Keratinocyte (primary cell): ENCODE measurements around the gene UCHL1. TPM values are rescaled to one million over a fixed set of nuclear protein-coding genes. Genes with fewer than 3 reads are reported as not detected.

Experiments used
- DNase-seq: peaks from one replicate; pipeline ENCODE4 v3.0.0-alpha.2; 2011; ENCODE audit warnings: low read depth, missing footprints, low spot score
- FAIRE-seq: peaks from 2 replicates; lab custom pipeline; 2011; peaks lifted over from hg19 to GRCh38; lab: Jason Lieb, UNC
- H2AFZ ChIP-seq: 2 replicates; pipeline ENCODE4 v1.6.0; 2012; ENCODE audit warnings: low read length, control low read depth, inconsistent platforms; ENCODE audit not compliant: control insufficient read depth
- H3K27ac ChIP-seq: 2 replicates; pipeline ENCODE4 v1.5.1; 2011; ENCODE audit warnings: low read length; ENCODE audit not compliant: control insufficient read depth, insufficient read depth
- H3K27me3 ChIP-seq: 3 replicates; pipeline ENCODE4 v1.6.0; 2011; ENCODE audit warnings: low read length; ENCODE audit not compliant: control insufficient read depth, insufficient read depth; ENCODE audit errors: extremely low read depth
- H3K36me3 ChIP-seq, 2 experiments: 2 replicates in 1 of 2; 3 replicates in 1 of 2; pipeline ENCODE4 v1.5.1; 2011; ENCODE audit warnings: low read length in 2 of 2, mild to moderate bottlenecking in 1 of 2; ENCODE audit not compliant: control insufficient read depth in 2 of 2, insufficient read depth in 2 of 2; ENCODE audit errors: extremely low read depth in 1 of 2
- H3K4me1 ChIP-seq: 3 replicates; pipeline ENCODE4 v1.5.1; 2011; ENCODE audit warnings: low read length; ENCODE audit not compliant: control insufficient read depth, insufficient read depth; ENCODE audit errors: extremely low read depth
- H3K4me2 ChIP-seq: 3 replicates; pipeline ENCODE4 v1.6.0; 2011; ENCODE audit warnings: low read depth, low read length; ENCODE audit not compliant: control insufficient read depth, insufficient read depth; ENCODE audit errors: extremely low read depth
- H3K4me3 ChIP-seq, 3 experiments: fragments of 200-600 bp in 1 of 3; sonication (generic) in 1 of 3; 2 replicates in 2 of 3; 3 replicates in 1 of 3; pipeline ENCODE4 v1.5.1; 2011 to 2016; ENCODE audit warnings: low read length in 3 of 3, mild to moderate bottlenecking in 3 of 3, control low read depth in 2 of 3, inconsistent platforms in 1 of 3, low read depth in 1 of 3, mixed read lengths in 1 of 3, mixed run types in 1 of 3, moderate library complexity in 1 of 3; ENCODE audit not compliant: control insufficient read depth in 2 of 3, insufficient read depth in 2 of 3; ENCODE audit errors: extremely low read depth in 1 of 3
- H3K79me2 ChIP-seq: 2 replicates; pipeline ENCODE4 v1.6.0; 2012; ENCODE audit warnings: low read length; ENCODE audit not compliant: control insufficient read depth, insufficient read depth
- H3K9ac ChIP-seq: 3 replicates; pipeline ENCODE4 v1.6.0; 2011; ENCODE audit warnings: low read length; ENCODE audit not compliant: control insufficient read depth, insufficient read depth; ENCODE audit errors: extremely low read depth
- H3K9me1 ChIP-seq: 3 replicates; pipeline ENCODE4 v1.6.0; 2011; ENCODE audit warnings: low read length; ENCODE audit not compliant: control insufficient read depth, insufficient read depth; ENCODE audit errors: extremely low read depth
- H3K9me3 ChIP-seq: 2 replicates; pipeline ENCODE4 v1.5.1; 2012; ENCODE audit warnings: low read depth, low read length; ENCODE audit not compliant: control insufficient read depth
- H4K20me1 ChIP-seq: 3 replicates; pipeline ENCODE4 v1.6.0; 2011; ENCODE audit warnings: low read length; ENCODE audit not compliant: control insufficient read depth, insufficient read depth; ENCODE audit errors: extremely low read depth
- CTCF ChIP-seq, 3 experiments: IDR thresholded peaks in 1 of 3; conservative IDR thresholded peaks in 1 of 3; optimal IDR thresholded peaks in 1 of 3; 2 replicates in 2 of 3; 3 replicates in 1 of 3; pipeline versions ENCODE3 to v1.5.1; 2011; ENCODE audit warnings: low read length in 3 of 3, mild to moderate bottlenecking in 3 of 3, moderate library complexity in 2 of 3, control low read depth in 1 of 3, inconsistent platforms in 1 of 3; ENCODE audit not compliant: insufficient read depth in 2 of 3; ENCODE audit errors: extremely low read depth in 1 of 3
- EZH2 ChIP-seq: IDR thresholded peaks from one replicate; pipeline ENCODE4 v1.6.1; 2012; ENCODE audit warnings: inconsistent platforms, mild to moderate bottlenecking, low read length, moderate library complexity
- dilution Hi-C: fragments of 300-500 bp; cut with MboI; formaldehyde crosslinking; loops from one replicate; pipeline ENCODE4 v1.7.0; 2020; ENCODE audit warnings: low sequenced_read_pairs; ENCODE audit not compliant: extremely low pct_ligation_motif_present
- polyA plus RNA-seq, 5 experiments: library from polyadenylated mRNA; depleted of rRNA in 3 of 5; stranded (reverse) in 3 of 5; stranded (forward) in 1 of 5; unstranded in 1 of 5; fragments of >200 nt; gene quantifications; 1 replicate in 1 of 5; 2 replicates in 3 of 5; 3 replicates in 1 of 5; pipeline versions ENCODE4 v1.2.1 to v1.2.3, GENCODE V29; 2011 to 2012; ENCODE audit warnings: missing spikeins in 2 of 5, low read depth in 1 of 5, low replicate concordance in 1 of 5

The UCHL1 gene
- polyA plus RNA-seq, 1 donor (not counting 4 experiments of a cell fraction or from before 2014, with no cell fraction given), result 3.0 TPM

DNA sequence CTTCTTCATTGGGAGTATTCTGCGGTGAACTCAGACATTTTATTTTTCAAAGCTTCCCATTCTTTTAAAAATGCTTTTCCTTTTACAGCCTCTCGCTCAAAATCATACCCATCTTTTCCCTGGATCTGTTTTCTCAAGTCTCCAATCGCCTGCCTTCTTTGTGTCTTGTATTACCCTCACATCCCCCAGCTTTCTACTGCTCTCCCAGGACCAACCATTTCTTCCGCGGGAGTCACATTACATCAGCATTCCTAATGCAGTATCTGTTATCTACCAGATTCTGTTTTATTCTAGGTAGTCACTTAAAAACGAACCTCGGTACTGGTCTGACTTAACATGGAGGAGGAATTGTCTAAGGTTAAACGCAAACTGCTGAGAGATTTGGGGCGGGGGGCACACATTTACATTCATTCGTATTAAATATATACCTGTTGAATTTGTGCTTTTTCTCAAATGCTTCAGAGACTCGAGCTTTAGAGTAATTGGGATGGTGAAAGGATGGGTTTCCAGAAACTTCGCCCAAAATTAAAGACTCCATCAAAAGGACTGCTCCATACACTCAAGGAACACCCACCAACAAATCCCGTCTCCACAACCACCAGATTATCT lies 493 bp upstream of the UCHL1 start:
- dilution Hi-C loops, result no loop called here
- Histone ChIP-seq H3K4me3 (no peak overlapping the region), H3K9me1 (no peaks in the 10 kb centered on the region), H3K4me1 (no peaks in the 10 kb centered on the region), H3K4me2 (no peak overlapping the region), H3K9ac (no peak overlapping the region), H4K20me1 (no peaks in the 10 kb centered on the region), H2AFZ (no peak overlapping the region), H3K9me3 (no peaks in the 10 kb centered on the region), H3K27ac (no peak overlapping the region), H3K36me3 (no peaks in the 10 kb centered on the region), H3K79me2 (no peaks in the 10 kb centered on the region), H3K27me3 (peaks cover 33% of the 10 kb centered on the region)
- DNase-seq, result no peak
- no peak for FAIRE-seq
- TF ChIP-seq CTCF (optimal IDR thresholded peaks at IDR 0.05 in 1 of 3, IDR thresholded peaks at IDR 0.05 in 1 of 3, conservative IDR thresholded peaks at IDR 0.05 in 1 of 3; ENCODE audit: extremely low read depth in 1 of 3, insufficient read depth in 2 of 3, low read length in 3 of 3) (no peak), EZH2 (no peak)

- Histone ChIP-seq H2AFZ (no peak overlapping the region), H3K36me3 (no peaks in the 10 kb centered on the region), H3K4me1 (no peaks in the 10 kb centered on the region), H3K27ac (no peak overlapping the region), H3K9me1 (no peaks in the 10 kb centered on the region), H3K9me3 (no peaks in the 10 kb centered on the region), H3K79me2 (no peaks in the 10 kb centered on the region), H4K20me1 (no peaks in the 10 kb centered on the region), H3K27me3 (peaks cover 33% of the 10 kb centered on the region), H3K9ac (no peak overlapping the region), H3K4me2 (peak overlapping the region; percentile 54), H3K4me3 (peak overlapping the region; percentile 31 to 44 (median 38))
- FAIRE-seq, result no peak
- TF ChIP-seq EZH2 (peak; percentile 70), CTCF (optimal IDR thresholded peaks at IDR 0.05 in 1 of 3, IDR thresholded peaks at IDR 0.05 in 1 of 3, conservative IDR thresholded peaks at IDR 0.05 in 1 of 3; ENCODE audit: extremely low read depth in 1 of 3, insufficient read depth in 2 of 3, low read length in 3 of 3) (no peak)
- DNase-seq, result no peak
- dilution Hi-C loops, result no loop called here
These were observed 651 bp downstream of the UCHL1 start for GRCh38 chr4:41257257-41257901.
